ENCODE measurements around the gene PTPRK.

- TF ChIP-seq USF2 (IDR thresholded peaks at IDR 0.05; ENCODE audit: low read length) (no peak), POLR2AphosphoS5 (IDR thresholded peaks at IDR 0.05; ENCODE audit: low read depth, low read length) (no peak), ATF3 (IDR thresholded peaks at IDR 0.05; ENCODE audit: insufficient read depth, low read depth, low read length) (no peak), CEBPB (IDR thresholded peaks at IDR 0.05; ENCODE audit: low read depth, low read length) (no peak), CTCF (IDR thresholded peaks at IDR 0.05; ENCODE audit: control extremely low read depth in 1 of 3, insufficient read depth in 1 of 3, low read depth in 1 of 3, low read length in 3 of 3) (no peak), GABPA (IDR thresholded peaks at IDR 0.05; ENCODE audit: borderline replicate concordance, insufficient read depth, low read length) (no peak)
Measured at GRCh38 chr6:128138694-128139093, 381.7 kb downstream of the PTPRK start.
